HCEC 1CT (cell line): ENCODE data around the gene PDE4DIP.
"Not testable (repeated sequence)": the region's sequence is repeated elsewhere in the genome, so short reads cannot be mapped to it uniquely, and the experiment has no call there.

Source experiments
- DNase-seq: peaks from one replicate; pipeline ENCODE4 v3.0.0-alpha.2; 2017

Gene PDE4DIP

GRCh38 chr1:148874408-148875388, 30.5 kb downstream of the PDE4DIP start:
- not testable (repeated sequence) for DNase-seq

GRCh38 chr1:148879812-148880416, 35.7 kb downstream of the PDE4DIP start:
- not testable (repeated sequence) for DNase-seq

GRCh38 chr1:148881261-148881660, 37.0 kb downstream of the PDE4DIP start:
- DNase-seq: not testable (repeated sequence)

- not testable (repeated sequence) for DNase-seq
Measured at GRCh38 chr1:148885219-148885618, 41.0 kb downstream of the PDE4DIP start.

GRCh38 chr1:148886293-148886692, 42.1 kb downstream of the PDE4DIP start:
- not testable (repeated sequence) for DNase-seq

- not testable (repeated sequence) for DNase-seq
Measured at GRCh38 chr1:148888597-148888996, 44.4 kb downstream of the PDE4DIP start.

- DNase-seq: not testable (repeated sequence)
Measured at GRCh38 chr1:148889267-148890074, 45.2 kb downstream of the PDE4DIP start.

GRCh38 chr1:148890075-148890568, 45.9 kb downstream of the PDE4DIP start:
- DNase-seq: not testable (repeated sequence)

- DNase-seq: not testable (repeated sequence)
Measured at GRCh38 chr1:148894360-148895352, 50.4 kb downstream of the PDE4DIP start.

- DNase-seq: not testable (repeated sequence)
Measured at GRCh38 chr1:148900026-148900425, 55.8 kb downstream of the PDE4DIP start.

- DNase-seq: not testable (repeated sequence)
Measured at GRCh38 chr1:148900691-148901090, 56.5 kb downstream of the PDE4DIP start.

- not testable (repeated sequence) for DNase-seq
Measured at GRCh38 chr1:148901150-148901952, 57.1 kb downstream of the PDE4DIP start.

GRCh38 chr1:148901953-148902341, 57.7 kb downstream of the PDE4DIP start:
- DNase-seq: not testable (repeated sequence)

- DNase-seq: not testable (repeated sequence)
Measured at GRCh38 chr1:148909219-148909826, 65.1 kb downstream of the PDE4DIP start.

GRCh38 chr1:148911303-148911928, 67.2 kb downstream of the PDE4DIP start:
- DNase-seq: not testable (repeated sequence)

GRCh38 chr1:148916222-148916621, 72.0 kb downstream of the PDE4DIP start:
- DNase-seq: not testable (repeated sequence)

GRCh38 chr1:148916695-148917348, 72.6 kb downstream of the PDE4DIP start:
- not testable (repeated sequence) for DNase-seq

- DNase-seq: not testable (repeated sequence)
Measured at GRCh38 chr1:148918836-148919447, 74.7 kb downstream of the PDE4DIP start.
